Ascending aorta (tissue), 2 donors: ENCODE results near the gene RRP8. TPM values are rescaled to one million over a fixed set of nuclear protein-coding genes. Genes with fewer than 3 reads are reported as not detected.

Experiments used
- DNase-seq, 2 donors: peaks; one replicate each; pipeline ENCODE4 v3.0.0-alpha.2; 2019; ENCODE audit warnings: low spot score in 2 of 2
- H3K27ac ChIP-seq, 2 donors: fragments of 200-600 bp; sonication (generic); one replicate each; pipeline ENCODE4 v1.5.1; 2016 to 2017; ENCODE audit warnings: mild to moderate bottlenecking in 1 of 2
- H3K27me3 ChIP-seq: fragments of 200-600 bp; sonication (generic); one replicate; pipeline ENCODE4 v1.5.1; 2017
- H3K36me3 ChIP-seq, 2 donors: fragments of 200-600 bp; sonication (generic); one replicate each; pipeline ENCODE4 v1.5.1; 2016
- H3K4me1 ChIP-seq, 2 donors: fragments of 200-600 bp; sonication (generic); one replicate each; pipeline ENCODE4 v1.5.1; 2016 to 2017; ENCODE audit warnings: mild to moderate bottlenecking in 1 of 2
- H3K4me3 ChIP-seq, 2 donors: fragments of 200-600 bp; sonication (generic); one replicate each; pipeline ENCODE4 v1.5.1; 2016 to 2017; ENCODE audit warnings: mild to moderate bottlenecking in 1 of 2
- H3K9me3 ChIP-seq, 2 donors: fragments of 200-600 bp; sonication (generic); one replicate each; pipeline ENCODE4 v1.5.1; 2016
- CTCF ChIP-seq, 3 experiments: fragments of 200-600 bp in 2 of 3; fragments of 450-650 bp in 1 of 3; sonication (generic) in 2 of 3; IDR thresholded peaks; one replicate each; pipeline ENCODE4 v1.5.1; 2016 to 2019; ENCODE audit warnings: antibody characterized with exemption in 3 of 3, mild to moderate bottlenecking in 1 of 3, moderate library complexity in 1 of 3
- intact Hi-C: fragments of 100-400 bp; cut with DNase I; formaldehyde crosslinking; loops from one replicate; pipeline ENCODE4 v1.15.1; 2023
- total RNA-seq: library from RNA; depleted of rRNA; stranded (reverse); fragments of >200 nt; gene quantifications from one replicate; pipeline ENCODE4 v1.1.0, GENCODE V29; 2016

The RRP8 gene
- total RNA-seq, 1 donor from 2014 or later: 9.2 TPM

GRCh38 chr11:6599881-6600390 is 3.5 kb downstream of the RRP8 start:
- H3K27ac ChIP-seq: no peak overlapping the region
- peaks cover 26 to 42% of the 10 kb centered on the region in 2 donors for H3K36me3 ChIP-seq
- H3K27me3 ChIP-seq: no peaks in the 10 kb centered on the region
- H3K9me3 ChIP-seq: no peaks in the 10 kb centered on the region
- H3K4me1 ChIP-seq: peaks cover 9 to 26% of the 10 kb centered on the region in 2 donors
- intact Hi-C loops: loop anchor here (5.0 to 10.0 kb wide), 2 partner anchors 208 to 1385 kb away; partner anchors contain the start of genes EIF3F and SMPD1
- H3K4me3 ChIP-seq: no peak overlapping the region
- DNase-seq: no peak
- TF ChIP-seq CTCF (IDR thresholded peaks at IDR 0.05): no peak

DNA sequence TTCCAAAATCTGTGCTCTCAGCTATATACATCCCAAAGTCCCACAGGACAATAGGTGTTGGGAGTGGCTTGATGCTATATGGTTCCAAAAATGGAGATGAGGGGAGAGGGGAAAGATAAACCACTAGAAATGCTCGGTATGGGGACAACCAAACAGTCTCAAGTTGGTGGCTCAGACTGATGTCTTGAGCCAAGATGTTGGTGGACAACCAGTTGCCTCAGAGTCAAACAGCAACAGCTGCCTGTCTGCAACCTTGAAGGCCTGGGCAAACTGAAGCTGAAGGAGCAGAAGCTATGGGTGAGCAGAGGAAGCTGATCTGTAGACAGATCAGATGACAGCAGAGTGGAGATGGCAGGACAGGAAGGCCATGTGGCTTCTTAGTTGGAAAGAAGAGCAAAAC is 4.0 kb downstream of the RRP8 start:
- Histone ChIP-seq H3K9me3 (no peaks in the 10 kb centered on the region), H3K36me3 (peaks cover 26 to 46% of the 10 kb centered on the region in 2 donors), H3K27me3 (no peaks in the 10 kb centered on the region), H3K27ac (no peak overlapping the region), H3K4me3 (no peak overlapping the region), H3K4me1 (peaks cover 9 to 26% of the 10 kb centered on the region in 2 donors)
- intact Hi-C loops: no loop called here
- TF ChIP-seq CTCF (IDR thresholded peaks at IDR 0.05): no peak
- no peak for DNase-seq

DNA sequence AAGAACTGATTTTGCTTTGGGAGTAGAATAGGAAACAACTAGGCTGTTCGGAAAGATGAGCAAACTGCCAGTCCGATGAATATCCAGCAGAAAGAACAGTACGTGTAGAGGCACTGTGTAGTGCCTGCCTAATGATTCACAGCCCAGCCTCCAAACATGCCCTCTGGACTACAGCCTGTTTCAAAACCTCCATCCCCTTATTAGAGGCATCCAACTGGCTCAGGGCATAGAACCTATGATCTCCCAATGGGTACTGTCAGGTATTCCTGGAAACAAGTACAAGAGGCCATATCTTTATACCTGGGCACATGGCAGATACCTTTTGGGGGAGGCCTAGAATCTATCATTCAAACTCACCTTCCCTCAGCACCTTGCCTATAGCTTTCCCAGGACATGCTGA is 4.9 kb downstream of the RRP8 start:
- no peaks in the 10 kb centered on the region for H3K27me3 ChIP-seq
- no peak overlapping the region for H3K4me3 ChIP-seq
- no peak for DNase-seq
- intact Hi-C loops: no loop called here
- peaks cover 26 to 55% of the 10 kb centered on the region in 2 donors for H3K36me3 ChIP-seq
- TF ChIP-seq CTCF (IDR thresholded peaks at IDR 0.05): no peak
- peaks cover 9 to 26% of the 10 kb centered on the region in 2 donors for H3K4me1 ChIP-seq
- peak overlapping the region in 1 of 2 donors; percentile 20 for H3K27ac ChIP-seq
- no peaks in the 10 kb centered on the region for H3K9me3 ChIP-seq

DNA sequence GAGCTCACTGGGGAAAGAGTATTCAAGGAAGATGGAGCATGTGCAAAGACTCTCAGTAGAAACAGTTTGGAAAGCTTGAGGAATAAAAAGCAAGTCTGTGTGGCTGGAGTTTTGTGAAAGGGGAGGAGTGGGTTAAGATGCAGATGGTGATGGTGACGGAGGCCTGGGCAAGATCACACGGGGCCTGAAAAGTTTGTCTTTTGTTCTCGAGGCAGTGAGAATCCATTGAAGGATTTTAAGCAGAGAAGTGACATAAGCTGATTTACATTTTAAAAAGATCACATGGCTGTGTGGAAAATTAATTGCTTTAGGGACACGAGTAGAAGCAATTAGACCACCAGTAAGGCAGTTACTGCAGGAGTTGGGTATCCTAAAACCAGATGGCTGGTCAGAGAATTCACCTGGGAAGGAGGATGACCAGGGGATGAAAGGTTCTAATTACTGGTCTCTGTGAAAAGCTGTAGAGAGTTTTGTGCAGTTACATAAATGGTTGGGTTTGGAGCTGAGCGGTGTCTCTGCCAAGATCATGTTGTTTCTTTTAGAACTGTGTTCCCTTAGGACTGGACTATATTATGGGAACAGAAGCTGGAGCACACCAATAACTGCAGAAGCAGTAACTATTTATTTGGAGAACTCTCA is 7.1 kb downstream of the RRP8 start:
- Histone ChIP-seq H3K4me3 (no peak overlapping the region), H3K36me3 (peaks cover 30 to 70% of the 10 kb centered on the region in 2 donors), H3K4me1 (peaks cover 0 to 14% of the 10 kb centered on the region in 2 donors), H3K27me3 (no peaks in the 10 kb centered on the region), H3K27ac (peak overlapping the region; percentile 4 to 18), H3K9me3 (no peaks in the 10 kb centered on the region)
- no peak for DNase-seq
- no peak for TF ChIP-seq CTCF (IDR thresholded peaks at IDR 0.05)
- intact Hi-C loops: no loop called here

GRCh38 chr11:6594142-6594768 is 9.2 kb downstream of the RRP8 start:
- H3K27ac ChIP-seq: no peak overlapping the region
- intact Hi-C loops: no loop called here
- no peaks in the 10 kb centered on the region for H3K9me3 ChIP-seq
- no peaks in the 10 kb centered on the region for H3K27me3 ChIP-seq
- H3K4me1 ChIP-seq: peaks cover 0 to 12% of the 10 kb centered on the region in 2 donors
- peaks cover 9 to 50% of the 10 kb centered on the region in 2 donors for H3K36me3 ChIP-seq
- H3K4me3 ChIP-seq: no peak overlapping the region
- no peak for TF ChIP-seq CTCF (IDR thresholded peaks at IDR 0.05)
- DNase-seq: no peak
